C4-2B (cell line): ENCODE data around the gene TRPM5.

Experiments
- ZFX ChIP-seq: fragments of 450-650 bp; IDR thresholded peaks from 2 replicates; pipeline ENCODE4 v1.6.1; 2017
- TF ChIP-seq, protein P1 (sequence below): fragments of 450-650 bp; conservative IDR thresholded peaks from 2 replicates; pipeline ENCODE4 v1.5.1; 2017; ENCODE audit warnings: mild to moderate bottlenecking

DNA sequence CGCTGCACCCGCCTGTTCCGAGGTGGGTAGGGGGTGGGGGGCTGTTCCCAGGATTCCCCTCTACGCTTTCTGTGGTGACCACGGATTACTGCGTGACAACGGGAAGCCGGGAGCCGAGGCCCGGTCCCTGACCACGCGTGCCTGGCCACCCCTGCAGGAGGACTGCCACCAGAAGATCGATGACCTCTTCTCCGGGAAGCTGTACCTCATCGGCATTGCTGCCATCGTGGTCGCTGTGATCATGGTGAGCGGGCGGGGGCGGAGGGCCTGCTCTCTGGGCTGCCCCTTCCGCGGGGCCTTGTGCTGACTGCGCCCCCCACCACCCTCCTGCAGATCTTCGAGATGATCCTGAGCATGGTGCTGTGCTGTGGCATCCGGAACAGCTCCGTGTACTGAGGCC lies 47.8 kb downstream of the TRPM5 start:
- TF ChIP-seq, protein P1, sequence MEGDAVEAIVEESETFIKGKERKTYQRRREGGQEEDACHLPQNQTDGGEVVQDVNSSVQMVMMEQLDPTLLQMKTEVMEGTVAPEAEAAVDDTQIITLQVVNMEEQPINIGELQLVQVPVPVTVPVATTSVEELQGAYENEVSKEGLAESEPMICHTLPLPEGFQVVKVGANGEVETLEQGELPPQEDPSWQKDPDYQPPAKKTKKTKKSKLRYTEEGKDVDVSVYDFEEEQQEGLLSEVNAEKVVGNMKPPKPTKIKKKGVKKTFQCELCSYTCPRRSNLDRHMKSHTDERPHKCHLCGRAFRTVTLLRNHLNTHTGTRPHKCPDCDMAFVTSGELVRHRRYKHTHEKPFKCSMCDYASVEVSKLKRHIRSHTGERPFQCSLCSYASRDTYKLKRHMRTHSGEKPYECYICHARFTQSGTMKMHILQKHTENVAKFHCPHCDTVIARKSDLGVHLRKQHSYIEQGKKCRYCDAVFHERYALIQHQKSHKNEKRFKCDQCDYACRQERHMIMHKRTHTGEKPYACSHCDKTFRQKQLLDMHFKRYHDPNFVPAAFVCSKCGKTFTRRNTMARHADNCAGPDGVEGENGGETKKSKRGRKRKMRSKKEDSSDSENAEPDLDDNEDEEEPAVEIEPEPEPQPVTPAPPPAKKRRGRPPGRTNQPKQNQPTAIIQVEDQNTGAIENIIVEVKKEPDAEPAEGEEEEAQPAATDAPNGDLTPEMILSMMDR: no peak
- no peak for TF ChIP-seq ZFX
